Measurements from ENCODE around the gene RGS12.
"Not testable (repeated sequence)": the region's sequence is repeated elsewhere in the genome, so short reads cannot be mapped to it uniquely, and the experiment has no call there.

DNA sequence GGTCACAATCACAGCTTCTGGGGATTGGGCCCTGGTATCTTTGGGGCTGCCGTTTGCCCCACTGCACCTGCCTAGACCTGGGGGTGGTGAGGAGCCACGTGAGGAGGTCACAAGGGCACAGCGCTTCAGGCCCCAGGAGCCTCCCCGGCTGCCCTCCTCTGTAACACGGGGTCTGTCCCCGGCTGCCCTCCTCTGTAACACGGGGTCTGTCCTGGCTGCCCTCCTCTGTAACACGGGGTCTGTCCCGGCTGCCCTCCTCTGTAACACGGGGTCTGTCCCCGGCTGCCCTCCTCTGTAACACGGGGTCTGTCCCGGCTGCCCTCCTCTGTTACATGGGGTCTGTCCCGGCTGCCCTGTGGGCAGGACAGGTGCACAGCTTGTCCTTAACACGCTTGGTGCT lies 8.1 kb downstream of the RGS12 start:
- TF ChIP-seq, protein P1, sequence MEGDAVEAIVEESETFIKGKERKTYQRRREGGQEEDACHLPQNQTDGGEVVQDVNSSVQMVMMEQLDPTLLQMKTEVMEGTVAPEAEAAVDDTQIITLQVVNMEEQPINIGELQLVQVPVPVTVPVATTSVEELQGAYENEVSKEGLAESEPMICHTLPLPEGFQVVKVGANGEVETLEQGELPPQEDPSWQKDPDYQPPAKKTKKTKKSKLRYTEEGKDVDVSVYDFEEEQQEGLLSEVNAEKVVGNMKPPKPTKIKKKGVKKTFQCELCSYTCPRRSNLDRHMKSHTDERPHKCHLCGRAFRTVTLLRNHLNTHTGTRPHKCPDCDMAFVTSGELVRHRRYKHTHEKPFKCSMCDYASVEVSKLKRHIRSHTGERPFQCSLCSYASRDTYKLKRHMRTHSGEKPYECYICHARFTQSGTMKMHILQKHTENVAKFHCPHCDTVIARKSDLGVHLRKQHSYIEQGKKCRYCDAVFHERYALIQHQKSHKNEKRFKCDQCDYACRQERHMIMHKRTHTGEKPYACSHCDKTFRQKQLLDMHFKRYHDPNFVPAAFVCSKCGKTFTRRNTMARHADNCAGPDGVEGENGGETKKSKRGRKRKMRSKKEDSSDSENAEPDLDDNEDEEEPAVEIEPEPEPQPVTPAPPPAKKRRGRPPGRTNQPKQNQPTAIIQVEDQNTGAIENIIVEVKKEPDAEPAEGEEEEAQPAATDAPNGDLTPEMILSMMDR (IDR thresholded peaks at IDR 0.05) = not testable (repeated sequence)
- not testable (repeated sequence) for TF ChIP-seq ZFX (IDR thresholded peaks at IDR 0.05; ENCODE audit: borderline replicate concordance)
